ENCODE results near the gene PMM1.
"Not testable (repeated sequence)": the region's sequence is repeated elsewhere in the genome, so short reads cannot be mapped to it uniquely, and the experiment has no call there.

PMM1 gene

DNA sequence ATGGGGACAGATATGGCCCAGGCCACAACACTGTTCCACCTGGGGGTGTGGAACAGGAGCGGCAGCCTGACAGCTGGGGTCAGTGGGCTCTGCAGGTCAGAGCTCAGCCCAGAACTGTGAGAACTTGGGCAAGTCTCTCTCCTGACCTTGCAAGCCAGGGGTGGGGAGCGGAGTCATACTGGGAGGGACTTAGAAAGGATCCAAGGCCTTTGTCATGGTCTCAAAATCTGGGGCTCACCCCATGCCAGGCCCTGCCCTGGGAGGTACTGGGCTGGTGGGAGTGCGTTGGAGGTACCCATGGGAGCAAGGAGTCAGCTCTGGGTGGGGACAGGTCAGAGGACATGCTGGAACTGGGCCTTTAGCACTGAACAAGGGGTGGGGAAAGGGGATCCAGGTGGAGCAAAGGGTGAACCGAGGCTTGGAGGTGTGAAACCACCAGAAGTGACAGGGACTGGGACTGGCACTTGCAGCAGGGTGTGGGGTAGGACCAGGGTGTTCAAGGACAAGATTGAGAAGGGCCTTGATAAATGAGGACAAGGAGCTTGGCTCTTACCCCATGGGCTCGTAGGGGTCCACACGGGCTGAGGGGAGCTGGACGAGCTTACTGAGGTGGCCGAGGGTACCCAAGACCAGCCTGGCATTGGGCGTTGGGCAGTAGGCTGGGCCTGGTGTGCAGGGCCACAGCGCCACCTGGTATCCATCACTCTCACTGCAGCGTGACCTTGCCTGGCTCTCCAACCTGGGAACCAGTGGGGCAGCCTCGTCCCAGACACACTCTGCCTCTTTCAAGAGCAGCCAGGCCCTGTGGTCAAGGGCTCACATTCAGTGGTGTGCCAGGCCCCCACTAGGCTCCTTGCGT is 7.4 kb upstream of the PMM1 start:
- DNase-seq, result peak; percentile 2

- no peak for DNase-seq
Measured at GRCh38 chr22:41595703-41596102, 6.1 kb upstream of the PMM1 start.

DNA sequence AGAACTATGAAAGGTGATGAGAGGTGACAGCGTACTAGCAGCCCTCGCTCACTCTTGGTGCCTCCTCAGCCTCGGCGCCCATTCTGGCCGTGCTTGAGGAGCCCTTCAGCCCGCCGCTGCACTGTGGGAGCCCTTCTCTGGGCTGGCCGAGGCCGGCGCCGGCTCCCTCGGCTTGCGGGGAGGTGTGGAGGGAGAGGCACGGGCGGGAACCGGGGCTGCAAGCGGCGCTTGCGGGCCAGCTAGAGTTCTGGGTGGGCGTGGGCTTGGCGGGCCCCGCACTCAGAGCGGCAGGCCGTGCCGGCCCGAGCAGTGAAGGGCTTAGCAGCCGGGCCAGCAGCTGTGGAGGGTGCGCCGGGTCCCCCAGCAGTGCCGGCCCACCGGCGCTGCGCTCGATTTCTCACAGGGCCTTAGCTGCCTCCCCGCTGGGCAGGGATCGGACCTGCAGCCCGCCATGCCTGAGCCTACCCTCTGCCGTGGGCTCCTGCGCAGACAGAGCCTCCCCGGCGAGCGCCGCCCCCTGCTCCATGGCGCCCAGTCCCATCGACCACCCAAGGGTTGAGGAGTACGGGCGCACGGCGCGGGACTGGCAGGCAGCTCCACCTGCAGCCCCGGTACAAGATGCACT is 3.8 kb upstream of the PMM1 start:
- DNase-seq, result not testable (repeated sequence)

GRCh38 chr22:41587347-41587723 is 2.3 kb downstream of the PMM1 start:
- DNase-seq, result no peak

DNA sequence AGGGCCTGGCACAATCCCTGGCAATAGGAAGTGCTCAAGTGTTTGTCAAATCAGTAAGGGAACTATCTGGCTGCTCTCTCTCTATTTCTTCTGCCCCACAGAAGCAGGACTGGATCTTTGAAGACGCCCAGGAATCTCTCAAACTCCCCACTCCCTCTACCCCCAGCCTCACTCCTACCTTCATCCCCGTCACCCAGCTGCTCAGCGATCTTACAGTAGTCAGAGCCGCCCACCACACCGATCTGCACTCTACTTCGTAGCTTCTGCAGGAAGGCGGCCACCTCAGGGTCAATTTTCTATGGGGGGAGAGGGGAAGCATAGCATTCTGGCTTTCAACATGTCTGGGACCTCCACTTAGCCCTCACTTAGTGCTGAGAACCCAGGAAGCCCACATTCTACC is 3.7 kb downstream of the PMM1 start:
- no peak for DNase-seq

DNA sequence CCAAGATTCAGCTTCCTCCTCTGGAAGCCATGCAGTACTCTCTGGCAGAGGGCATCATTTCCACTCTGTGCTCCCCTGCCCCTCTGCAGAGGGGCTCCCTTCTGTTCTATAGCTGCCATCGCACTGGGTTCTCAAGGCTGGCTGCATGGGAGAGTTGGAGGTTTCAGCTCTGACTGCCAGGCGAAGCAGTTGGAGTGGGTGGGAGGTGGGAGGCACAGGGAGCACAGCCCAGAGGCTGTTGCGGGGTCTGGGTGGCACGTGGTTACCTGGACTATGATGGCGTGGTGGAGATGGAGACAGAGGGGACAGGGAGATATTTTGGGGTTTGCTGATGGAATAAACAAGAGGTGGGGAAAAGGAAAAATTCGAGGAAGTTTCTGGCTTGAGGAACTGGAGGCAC is 4.8 kb downstream of the PMM1 start:
- DNase-seq, result no peak

DNA sequence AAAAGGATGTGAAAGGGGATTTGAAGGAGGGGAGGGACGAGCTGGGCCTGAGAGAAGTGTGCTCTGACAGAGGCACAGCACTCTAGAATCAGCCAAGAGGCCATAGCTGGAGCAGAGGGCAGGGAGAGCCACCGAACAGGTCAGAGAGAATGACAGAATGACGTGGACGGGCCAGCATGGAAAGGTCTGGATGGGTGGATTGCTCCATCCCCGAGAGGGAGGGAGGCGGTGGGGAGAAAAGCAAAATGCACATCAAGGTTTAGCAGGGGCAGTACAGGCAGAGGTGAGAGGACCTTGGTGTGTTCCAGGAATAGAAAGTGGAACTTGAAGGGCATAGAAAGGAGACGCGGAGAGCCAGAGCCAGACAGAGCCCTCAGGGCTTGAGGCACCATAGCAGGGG is 6.9 kb downstream of the PMM1 start:
- DNase-seq, result no peak

- no peak for DNase-seq
Measured at GRCh38 chr22:41579997-41580355, 9.7 kb downstream of the PMM1 start.

DNA sequence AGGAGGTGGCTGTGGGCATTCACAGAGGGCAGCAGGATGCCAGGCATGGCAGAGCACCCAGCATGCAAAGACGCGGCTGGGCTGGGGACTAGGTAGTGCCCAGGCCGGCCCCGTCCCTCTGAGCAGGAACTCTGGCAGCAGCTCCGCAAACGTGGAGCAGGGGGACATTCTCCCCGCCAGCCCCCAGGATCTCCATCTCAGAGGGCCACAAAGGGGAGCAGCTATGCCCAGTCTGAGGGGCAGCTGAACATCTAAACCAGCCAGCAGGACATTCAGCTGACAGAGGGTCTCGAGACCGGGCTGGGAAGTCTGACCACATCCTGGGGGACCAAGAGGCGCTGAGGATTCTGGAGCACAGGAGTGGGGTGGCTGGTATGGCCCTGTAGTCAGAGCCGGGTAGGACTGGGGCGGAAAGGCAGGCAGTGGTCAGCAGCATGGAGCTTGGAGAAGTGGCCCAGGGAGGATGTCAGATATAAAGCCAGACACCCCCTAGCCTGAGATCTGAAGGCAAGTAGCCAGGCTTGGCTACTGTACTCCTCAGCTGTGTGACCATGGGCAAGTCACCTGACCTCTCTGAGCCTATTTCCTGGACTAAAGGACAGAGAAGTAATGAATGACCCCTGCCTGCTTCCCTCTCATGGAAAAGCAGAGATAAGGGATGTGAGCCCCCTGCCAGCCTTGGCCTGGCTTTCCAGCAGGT is 10.2 kb downstream of the PMM1 start:
- no peak for DNase-seq

DNA sequence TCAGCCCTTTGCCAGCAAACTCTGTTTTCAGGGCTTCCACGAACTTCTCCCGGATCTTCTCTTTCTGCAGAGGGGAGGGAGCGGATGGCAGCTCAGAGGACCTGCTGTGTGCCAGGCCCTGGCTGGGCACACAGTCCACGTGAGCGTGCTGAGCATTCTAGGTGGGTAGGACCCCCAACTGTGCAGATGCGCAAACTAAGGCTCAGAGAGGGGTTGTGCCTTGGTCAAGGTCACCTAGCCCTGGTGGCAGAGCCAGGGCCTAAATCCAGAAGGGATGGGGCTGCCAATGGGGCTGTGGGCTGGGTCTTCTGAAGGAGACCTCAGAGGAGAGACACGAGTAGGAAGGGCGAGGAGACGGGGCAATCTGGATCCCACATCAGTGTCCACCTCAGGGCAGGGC is 10.8 kb downstream of the PMM1 start:
- no peak for DNase-seq

DNA sequence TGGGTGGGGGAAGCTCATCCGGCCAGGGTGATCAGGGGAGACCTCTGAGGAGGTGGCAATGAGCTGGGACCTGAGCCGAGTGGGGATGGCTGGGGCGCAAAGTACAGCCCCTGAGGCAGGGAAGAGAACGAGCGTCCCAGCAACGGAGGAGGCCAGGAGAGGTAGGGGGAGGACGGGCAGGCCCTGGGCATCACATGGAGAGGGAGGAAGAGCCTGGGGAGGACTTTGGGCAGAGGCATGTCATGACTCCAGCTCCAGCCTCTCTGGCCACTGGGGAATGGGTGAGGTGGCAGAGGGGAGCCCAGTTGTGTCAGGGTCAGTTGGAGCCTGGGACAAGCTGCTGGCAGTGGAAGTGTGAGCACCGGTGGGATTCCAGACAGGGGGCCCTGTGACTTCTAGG is 11.5 kb downstream of the PMM1 start:
- DNase-seq, result no peak

DNA sequence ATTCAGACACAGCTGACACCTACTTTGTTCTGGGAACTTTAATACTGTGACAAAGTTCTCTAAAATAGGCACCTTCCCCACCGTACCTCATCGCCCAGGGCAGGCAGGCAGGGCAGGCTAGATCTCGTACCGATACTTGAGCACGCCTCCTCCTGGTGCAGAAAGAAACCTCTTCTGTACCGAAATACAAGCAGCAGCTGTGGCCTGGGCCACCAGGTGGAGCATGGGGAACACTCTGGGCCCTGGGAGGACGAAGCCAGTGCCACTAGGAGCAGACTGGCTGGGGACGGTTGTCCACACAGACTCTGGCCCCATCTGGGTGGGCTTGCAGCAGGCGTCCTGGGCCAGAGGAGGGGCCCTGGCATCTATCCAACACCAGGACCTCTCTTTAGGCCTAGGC is 12.8 kb downstream of the PMM1 start:
- no peak for DNase-seq

- no peak for DNase-seq
Measured at GRCh38 chr22:41575533-41575932, 14.1 kb downstream of the PMM1 start.

DNA sequence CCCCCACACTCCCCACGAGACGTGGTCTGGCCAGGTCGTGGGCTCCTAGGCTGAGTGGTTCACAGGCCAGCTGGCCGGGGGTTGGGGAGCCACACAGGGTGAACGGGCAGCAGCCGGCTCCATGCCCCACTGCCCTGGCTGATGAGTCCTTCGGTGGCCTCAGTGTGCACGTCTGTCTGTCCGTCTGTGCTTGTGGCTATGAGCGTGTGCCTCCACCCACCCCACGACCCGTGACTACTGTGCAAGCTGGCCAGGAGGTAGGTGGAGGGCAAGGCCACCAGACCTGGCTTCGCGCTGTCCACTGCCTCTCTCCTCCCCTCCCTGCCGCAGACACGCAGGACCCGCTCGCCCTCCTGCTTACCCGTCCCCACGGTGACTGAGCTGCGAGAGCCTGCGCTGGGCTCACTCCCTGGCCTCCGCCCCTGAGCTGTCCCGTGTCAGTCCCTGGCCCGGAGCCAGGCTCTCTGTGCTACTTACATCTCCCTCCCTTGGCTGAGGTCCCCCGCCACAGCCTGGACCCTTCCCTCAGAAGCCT is 14.7 kb downstream of the PMM1 start:
- no peak for DNase-seq

DNA sequence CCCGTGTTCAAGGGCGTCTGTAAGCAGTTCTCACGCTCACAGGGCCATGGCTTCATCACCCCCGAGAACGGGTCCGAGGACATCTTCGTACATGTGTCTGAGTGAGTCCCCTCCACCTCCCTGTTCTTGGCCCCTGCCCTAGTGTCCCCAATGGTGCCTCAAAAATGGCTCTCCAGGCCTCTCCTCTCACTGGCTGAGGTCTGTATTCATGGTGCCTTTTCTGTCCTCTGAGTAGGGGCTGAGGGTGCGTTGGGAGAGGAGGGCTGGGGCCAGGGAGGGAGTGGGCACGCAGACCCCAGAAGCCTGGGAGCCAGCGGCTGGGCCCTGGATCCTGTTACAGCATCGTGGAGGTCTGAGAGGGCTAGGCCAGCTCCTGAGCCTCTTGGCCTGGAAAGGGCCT is 16.0 kb downstream of the PMM1 start:
- no peak for DNase-seq

GRCh38 chr22:41572305-41572704 is 17.3 kb downstream of the PMM1 start:
- not testable (repeated sequence) for DNase-seq

- no peak for DNase-seq
Measured at GRCh38 chr22:41571786-41572185, 17.9 kb downstream of the PMM1 start.

- DNase-seq, result no peak
Measured at GRCh38 chr22:41570221-41570620, 19.4 kb downstream of the PMM1 start.

DNA sequence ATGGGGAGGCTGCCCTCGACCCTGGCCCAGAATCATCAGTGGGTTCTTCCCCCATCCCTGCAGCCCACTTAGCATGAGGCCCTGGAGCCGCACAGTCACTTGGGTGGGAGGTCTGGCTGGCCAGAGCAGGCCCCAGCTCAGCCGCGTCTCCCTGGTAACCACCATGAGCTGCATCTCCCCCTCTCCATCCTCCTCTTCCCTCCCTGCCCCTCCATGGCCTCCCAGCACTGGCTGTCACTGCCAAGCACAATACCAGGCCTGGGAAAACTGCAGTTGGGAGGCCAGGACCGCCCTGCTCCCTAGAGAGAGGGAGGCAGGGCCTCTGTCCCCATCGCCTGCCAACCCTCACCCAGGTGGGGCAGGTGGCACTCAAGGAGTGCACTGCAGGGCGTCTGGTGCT is 20.8 kb downstream of the PMM1 start:
- DNase-seq, result peak; percentile 21

DNA sequence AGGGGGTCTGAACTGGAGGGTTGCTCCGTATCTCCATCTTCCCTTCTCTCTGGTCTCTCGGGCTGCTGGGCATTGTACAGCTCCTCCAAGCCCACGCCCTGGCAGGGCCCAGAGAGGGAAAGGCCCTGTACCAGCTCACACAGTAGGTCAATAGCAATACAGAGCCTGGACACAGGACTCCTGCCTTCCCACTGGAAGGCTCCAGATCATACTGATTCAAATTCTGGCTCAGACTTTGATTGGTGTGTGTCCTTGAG is 22.2 kb downstream of the PMM1 start:
- DNase-seq, result no peak

- DNase-seq, result no peak
Measured at GRCh38 chr22:41565403-41566054, 24.1 kb downstream of the PMM1 start.

DNA sequence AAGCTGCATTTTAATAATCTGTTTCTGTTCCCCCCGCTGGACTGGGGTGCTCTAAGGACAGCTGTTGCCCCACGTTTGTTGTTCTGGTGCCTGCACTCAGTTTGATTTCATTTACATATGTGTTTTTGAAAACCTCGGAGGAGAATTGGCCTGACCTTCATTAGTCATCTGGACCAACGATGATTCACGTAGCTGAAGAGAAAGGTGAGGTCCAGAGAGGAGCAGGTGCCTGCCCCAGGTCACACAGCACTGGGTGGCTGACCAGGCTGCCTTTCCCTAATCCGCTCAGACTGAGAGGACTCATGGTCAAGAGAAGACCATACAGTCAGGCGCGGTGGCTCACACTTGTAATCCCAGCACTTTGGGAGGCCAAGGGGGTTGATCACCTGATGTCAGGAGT is 25.1 kb downstream of the PMM1 start:
- no peak for DNase-seq

DNA sequence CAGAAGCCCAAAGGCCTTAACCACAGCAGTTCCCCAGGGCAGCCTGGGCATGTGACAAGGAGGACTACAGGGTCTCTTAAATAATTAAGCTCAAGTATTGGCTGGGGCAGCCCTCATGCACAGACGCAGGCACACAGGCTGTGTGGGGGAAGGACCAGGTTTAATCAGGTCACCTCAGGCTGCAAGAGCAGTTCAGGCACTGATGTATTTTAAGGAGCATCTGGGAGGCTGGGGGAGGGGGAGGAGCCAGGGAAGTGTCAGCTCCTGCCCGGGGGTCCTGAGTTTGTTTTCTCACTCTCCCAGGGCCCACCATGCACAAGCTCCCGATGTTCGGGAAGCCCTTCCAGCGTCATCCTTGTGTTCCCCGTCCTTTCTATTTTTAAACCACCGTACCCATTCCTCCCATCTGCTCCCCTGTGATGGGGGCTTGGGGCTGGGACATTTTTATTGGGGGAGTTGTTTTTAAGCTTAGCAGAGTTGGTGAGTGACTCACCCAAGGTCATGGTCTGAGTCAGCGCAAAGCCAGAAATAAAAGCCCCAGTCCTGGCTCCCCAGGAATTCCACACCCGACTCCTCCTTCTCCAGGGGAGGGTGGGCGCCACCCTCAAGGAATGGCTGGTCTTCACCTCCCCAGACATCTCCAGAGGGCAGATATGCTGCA is 26.5 kb downstream of the PMM1 start:
- DNase-seq, result no peak

All from NCI-H345 (cell line).